SKM-1 (cell line): ENCODE measurements around the gene EPB41L2.

Experiments used
- DNase-seq: peaks from one replicate; lab custom pipeline; 2025; ENCODE audit not compliant: unreplicated experiment; lab: John Stamatoyannopoulos, UW

The EPB41L2 gene

DNA sequence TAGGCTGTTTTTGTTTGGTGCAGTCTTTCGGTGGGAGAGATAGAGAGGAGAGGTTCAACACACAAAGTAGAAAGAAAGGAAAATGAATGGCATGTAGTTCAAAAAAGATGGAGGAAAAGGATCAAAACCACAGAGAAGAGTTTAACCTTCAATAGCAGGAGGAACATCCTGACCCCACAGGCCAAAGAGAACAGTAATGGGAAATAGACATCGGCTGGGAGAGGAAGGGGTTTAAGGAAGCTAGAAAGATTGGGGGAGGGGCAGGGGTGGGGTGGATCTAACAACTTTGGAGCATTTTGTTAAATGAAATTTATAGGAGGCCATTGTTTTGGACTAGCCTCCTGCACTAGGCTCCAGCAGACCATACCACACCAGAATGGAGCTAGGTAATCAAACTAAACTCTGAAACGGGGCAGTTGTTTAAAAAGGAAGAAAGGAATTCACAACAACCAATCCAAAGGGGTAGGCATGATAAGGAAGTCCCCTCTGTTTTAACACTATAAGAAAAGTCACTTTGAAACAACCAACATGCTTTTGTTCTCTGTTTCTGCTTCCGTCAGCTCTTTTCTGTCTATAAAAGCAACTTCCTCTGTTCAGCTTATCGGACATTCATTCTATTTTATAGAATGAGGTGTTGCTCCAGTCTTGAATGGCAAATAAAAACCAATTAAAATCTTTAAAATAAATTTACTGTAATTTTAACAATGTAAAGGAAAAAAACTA lies 82.6 kb downstream of the EPB41L2 start:
- no peak for DNase-seq

DNA sequence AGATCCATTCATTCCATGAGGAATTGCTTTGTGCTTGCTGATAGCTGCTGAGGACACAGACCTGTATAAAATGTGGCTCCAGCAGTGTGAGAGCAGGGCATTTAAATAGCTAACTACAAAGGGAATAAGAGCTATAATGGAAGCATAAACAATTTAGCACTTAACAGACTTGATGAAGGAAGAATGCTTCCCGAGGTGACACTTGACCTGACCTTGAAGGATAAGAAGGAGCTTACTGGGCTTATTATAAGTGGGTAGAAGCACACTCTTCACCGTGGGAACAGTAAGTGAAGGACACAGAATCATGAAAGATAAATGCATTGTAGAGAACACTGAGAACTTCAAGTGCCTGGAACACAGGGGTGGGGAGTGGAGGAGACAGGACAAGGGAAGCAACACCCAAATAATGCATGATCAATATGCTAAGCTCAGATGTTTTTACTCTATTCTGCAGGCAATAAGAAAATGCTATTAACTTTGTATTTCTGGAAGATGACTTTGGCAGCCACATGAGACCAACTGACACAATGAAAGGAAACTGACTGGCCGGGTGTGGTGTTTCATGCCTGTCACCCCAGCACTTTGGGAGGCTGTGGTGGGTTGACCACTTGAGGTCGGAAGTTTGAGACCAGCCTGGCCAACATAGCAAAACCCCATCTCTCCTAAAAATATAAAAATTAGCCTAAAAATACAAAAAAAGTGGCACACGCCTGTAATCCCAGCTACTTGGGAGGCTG lies 84.2 kb downstream of the EPB41L2 start:
- DNase-seq: no peak

DNA sequence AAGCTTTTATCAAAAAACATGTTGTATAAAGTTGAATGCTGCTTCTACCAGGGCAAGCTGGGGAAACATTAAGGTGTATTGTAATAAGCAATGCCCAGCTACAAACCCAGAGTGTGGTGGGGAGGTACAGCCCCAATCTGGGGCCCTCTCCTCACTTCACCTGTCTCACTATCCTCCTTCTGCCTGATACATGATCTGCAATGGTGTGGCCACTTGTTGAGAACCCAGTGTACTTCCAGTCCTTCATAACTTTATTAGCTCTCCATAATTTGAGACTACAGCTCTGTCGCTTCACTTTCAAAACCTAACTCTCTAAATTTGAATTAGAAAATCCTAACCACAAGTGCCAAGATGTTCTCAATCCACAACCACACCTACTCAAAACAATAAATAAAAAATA lies 84.9 kb downstream of the EPB41L2 start:
- no peak for DNase-seq

DNA sequence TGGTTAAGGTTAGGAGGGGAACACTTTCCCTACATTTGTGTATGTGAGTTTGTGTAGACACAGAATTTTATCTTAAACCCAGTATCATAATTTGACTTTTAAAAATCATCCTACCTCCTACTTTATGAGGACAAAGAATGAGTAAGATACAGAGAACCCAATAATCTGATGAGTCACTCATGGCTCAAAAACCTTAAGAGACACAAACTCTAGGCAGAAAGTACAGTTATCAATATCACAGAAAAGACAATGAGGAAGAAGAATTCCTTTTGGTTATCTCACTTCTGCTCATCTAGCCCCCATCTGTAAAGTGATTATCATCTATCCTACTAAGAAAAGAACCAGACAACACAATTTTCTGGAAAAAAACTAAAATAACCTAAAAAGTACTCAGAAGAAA lies 87.7 kb downstream of the EPB41L2 start:
- DNase-seq: no peak

DNA sequence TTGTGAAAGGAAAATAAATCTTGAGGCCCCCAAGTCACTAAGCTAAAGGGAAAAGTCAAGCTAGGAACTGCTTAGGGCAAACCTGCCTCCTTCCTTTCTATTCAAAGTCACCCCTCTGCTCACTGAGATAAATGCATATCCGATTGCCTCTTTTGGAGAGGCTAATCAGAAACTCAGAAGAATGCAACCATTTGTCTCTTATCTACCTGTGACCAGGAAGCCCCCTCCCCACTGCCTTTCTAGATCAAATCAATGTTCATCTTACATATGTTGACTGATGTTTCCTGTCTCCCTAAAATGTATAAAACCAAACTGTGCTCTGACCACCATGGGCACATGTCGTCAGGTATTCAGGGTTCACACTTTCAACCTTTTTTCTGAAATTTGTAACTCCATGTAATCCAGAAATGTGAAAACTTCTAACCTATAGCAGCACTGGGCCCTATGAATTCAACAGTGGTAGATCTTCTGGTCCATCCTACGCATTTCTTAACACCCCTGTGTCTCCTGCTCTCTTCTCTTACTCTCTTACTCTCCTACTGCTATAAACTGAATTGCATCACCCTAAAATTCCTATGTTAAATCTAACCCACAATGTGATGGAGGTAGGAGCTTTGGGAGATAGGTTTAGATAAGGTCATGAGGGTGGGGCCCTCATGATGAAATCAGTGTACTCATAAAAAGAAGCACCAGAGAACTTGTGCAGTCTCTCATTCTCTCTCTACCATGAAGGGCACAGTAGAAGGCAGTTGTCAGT lies 89.3 kb downstream of the EPB41L2 start:
- no peak for DNase-seq

DNA sequence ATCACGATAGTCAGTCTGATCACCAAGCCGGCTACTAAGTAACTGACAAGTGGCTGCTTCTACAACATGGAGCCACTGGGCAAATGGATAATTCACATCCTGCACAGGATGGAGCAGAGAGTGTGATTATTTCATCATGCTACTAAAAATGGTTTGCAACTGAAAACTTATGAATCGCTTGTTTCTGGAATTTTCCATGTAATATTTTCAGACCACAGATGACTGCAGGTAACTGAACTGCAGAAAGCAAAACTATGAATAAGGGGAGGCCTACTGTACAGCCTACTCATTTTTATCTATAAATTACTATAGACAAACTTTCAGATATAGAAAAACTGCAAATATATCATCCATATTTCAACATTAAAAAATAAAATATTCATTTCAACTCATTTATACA lies 91.5 kb downstream of the EPB41L2 start:
- no peak for DNase-seq

DNA sequence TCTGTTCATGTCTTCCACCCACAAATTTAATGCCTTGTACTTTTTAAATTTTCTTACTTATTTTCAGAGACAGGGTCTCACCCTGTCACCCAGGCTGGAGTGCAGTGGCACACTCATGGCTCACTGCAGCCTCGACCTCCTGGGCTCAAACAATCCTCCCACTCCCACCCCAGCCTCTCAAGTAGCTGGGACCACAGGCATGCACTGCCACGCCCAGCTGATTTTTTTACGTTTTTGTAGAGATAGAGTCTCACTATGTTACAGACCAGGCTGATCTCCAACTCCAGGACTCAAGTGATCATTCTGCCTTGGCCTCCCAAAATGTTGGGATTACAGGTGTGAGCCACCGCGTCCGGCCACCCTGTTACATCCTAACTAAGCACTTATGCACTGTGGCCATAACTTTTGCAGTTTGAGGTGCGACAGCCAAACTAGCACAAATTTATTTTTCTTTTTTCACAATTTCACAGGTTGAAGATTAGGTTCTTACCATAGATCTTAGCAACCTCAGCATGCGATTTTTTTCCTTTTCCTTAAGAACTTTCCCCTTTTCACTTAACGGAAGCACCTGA lies 92.1 kb downstream of the EPB41L2 start:
- DNase-seq: no peak

DNA sequence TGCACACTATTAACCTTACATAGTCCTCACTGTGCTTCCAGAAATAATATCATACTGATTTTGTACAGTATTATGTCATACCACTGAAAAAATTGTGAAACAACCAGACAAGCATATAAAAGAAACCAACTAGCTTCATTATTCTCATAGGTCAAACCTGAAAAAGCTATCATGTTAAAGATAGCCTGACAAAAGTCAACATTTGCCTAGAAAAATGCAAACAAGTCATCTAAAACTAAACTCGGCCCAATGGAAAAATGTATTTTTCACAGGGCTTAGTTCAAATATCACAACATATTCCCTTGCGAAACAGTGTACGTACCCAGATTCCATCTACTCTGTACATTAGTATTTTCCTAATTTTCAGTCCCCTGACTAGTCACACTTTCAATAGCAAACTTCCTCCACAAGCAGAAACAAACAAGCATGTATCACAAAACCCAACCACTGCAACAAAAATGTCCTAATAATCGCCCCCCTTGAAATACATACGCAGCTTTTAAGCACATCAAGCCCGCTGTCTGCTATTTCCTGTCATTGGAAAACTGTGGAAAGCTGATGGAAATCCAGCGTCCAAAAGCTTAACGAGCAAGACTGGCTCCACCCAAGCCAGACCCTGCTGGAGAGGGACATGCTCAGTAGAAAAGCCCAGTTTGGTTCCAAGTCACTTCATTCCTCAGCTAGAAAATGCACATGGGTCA lies 93.1 kb downstream of the EPB41L2 start:
- no peak for DNase-seq

DNA sequence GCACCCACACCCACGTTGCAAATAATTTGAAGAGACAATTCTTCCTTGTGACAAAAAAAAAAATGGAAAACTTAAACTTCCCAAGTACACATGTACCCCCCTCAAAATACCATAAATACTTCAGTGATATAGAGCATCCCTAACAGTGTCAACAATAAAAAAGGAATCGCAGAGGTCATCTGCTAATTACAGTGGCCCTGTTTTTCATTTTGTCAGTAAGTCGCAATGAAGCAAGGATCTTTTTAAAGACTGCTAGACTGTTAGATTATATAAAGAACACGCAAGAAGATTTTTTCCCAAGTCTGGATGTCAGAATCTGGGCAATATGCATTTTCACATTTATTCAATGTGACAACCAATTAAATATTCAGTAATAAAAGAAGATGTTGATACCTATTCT lies 93.9 kb downstream of the EPB41L2 start:
- no peak for DNase-seq

DNA sequence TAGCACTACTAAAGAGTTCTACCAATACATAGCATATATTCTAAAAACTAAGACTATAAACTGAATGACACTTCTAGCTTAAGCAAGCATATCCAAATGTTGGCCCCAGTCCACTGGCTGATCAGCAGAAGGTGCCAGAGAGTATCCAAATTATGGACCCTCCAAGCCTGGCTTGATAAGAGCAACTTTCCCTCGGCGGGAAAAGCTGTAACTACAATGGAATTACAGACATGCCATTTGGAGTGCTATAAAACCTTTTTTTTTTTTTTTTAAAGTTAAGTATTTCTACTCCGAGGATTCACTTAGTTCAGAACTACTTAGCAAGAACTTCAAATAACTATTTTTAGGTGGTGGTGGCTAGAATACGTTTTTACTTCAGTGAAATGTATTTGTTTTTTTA lies 94.6 kb downstream of the EPB41L2 start:
- no peak for DNase-seq

DNA sequence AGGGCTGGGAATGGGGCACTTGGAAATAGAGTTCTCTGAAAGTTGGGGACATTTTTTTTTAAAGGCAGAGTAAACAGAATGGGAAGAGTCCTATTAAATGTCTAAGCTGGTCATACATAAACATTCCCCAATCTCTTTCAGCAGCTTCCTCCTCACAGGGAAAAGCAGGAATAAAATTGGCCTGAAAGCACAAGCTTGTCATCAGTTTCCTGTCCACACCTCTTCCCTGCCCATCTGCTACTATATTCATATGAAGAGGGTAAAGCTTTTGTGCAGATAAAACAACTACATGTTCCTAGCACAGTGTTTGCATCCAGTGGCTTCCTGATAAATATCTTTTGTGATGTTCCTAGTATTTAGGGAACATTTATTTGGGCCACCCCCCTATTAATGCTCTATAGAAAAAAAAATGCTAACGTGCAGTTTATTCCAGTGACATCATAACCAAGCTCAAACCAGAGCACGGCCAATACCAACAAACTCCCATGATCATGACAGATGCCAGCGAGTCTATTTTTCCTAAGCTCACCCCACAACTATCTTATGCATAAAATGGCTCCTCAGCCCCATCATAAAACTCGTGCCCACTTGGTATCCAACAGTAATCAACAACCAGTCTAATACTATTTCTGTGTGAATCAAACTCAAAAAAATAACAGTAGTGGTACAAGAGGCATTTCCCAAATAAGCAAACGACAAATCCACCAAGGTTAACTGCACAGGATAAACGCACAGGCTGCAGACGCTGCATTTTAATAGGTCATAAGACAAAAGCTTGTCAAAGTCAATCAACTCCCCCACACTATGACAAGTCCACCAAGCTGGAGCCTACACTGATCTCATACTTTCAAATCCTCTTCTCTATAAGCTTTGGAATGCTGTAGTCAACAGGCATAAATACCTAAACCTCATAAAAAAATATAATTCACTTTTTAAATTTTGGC lies 95.3 kb downstream of the EPB41L2 start:
- no peak for DNase-seq

DNA sequence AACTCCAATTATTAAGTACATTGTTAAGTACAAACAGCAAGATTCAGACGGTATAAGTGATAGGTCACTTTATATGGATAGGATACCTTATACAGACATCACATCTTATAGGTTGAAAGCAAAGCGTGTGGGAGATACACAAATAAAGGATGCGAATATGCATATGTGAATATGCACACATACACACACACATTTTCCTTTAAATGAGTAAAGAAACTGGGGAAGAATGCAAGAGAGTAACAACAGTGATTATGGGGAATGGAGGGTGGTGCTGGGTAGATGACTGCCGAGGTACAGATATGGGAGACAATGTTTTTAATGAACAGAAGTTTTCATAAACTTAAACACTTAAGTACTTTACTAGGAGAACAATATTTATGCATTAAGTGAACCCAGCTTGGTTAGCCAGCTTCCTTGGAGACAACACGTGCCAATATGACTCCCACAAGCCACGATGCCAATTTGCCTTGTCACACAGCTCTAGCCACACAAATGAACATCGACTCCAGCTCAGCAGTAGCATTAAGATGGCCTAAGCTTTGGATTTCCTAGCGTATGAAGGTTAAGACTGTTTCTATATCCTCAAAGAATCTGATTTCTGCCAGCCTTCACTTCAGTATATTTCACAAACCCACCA lies 96.6 kb downstream of the EPB41L2 start:
- DNase-seq: no peak

DNA sequence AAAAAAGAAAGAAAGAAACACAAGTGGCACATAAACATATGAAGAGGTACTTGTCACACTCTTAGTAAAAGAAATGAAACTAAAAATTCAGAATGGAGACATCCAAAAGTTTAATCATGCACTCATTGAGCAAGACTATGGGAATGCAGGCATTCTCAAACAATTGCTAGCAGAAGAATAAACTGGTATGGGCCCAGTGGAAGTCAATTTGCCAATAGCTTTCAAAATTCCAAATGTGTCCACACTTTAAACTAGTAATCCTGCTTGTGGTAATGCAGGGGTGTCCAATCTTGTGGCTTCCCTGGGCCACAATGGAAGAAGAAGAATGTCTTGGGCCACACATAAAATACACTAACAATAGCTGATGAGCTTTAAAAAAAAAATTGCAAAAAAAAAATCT lies 97.4 kb downstream of the EPB41L2 start:
- DNase-seq: no peak

DNA sequence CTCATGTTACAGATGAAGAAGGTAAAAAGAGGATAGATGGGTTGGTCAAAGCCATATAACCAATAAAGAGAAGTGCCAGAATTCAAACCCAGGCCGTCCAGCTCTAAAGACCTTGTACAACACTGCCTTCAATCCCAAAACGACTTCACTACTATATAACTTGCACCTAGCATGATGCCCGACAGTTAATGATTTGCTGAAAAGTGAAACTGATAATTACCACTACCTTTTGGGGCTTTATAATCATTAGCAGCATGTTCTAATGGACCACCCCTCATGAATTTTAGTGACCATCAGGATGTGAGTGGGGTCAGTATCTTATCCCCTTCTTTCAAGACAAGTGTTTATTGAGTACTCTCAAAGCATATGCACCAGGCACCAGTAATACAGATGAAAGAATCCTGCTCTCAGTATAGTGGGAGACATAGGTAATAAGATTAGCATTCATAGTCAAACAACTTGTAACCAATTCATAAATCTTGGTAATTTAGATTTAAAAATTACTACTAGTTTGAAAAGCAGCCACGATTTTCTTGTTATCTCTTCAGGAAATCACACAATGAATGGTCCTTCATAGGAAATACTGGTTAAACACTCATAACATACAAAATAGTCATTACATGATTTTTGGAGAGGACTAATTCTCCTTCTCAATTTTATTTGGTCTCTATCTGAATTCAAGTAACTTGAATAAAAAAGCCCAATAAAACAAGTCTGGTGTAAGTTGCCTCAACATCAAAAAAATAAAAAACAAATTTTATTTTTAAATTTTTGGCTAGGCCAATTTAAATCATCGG lies 98.0 kb downstream of the EPB41L2 start:
- DNase-seq: no peak

DNA sequence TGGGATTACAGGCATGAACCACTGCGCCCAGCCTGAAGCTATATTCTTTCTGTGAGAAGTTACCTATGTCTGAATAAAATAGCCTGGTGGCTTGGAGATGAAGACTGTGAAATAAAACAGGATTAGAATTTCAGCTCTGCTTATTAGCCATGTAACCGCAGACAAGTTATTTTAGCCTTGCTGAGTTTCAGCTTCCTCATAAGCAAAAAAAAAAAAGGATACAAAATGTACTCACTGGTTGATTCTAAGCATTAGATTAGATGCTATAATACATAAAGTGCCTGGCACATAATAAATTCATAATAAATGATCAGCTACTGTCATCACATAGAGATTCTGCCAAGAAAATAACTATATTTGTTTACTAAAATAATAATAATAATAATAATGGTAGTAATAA lies 98.8 kb downstream of the EPB41L2 start:
- no peak for DNase-seq

DNA sequence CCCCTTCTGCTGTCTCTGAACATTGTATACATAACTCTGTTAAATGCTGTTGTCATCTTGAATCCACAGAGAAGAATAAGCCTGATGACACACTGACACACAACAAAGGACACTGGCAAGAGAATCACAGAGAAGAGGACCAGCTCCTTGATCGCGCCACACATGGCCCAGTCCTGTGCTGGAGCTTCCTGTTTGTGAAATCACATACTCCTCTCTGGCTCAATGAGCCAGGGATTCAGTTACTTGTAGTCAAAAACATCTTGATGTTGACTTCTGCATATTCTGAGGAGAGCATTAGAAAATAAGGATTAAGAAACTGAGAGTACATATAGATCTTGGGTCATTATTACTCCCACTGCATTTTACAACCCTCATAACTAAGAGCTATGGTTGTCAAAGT lies 100.1 kb downstream of the EPB41L2 start:
- DNase-seq: no peak

DNA sequence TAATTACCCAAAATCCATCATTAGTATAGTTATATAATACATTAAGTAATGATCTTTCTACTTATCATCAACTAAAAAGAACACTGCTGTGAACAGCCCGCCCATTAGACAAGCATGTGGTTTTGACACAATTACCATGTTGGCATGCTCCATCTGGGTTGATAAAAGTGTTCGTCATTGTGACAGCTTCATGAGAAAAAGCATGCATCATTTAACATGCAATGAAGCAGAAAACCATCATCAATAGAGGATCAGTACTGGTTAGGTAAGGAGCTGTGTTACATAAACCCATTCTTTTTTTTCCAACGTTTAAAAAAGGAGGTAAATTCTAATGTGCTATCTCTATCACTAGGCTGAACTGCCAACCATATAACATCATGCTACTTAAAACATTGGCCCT lies 101.9 kb downstream of the EPB41L2 start:
- DNase-seq: no peak

DNA sequence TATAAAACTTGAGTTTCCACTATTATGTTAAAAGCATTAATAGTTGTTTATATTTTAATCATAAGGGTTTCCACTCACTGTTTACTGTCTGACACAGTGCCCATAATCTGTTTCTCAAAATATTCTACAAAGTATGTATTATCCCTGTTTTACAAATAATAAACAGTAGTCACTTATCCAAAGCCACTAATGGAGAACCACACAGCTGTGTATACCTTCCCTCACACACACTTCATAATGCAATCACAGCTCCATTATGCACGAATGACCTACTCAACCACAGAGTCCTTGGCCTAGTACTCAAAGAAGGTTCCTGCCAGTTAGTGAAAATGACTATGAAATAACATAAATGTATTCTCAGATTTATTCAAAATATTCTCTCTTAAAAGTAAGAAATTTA lies 103.1 kb downstream of the EPB41L2 start:
- DNase-seq: no peak

DNA sequence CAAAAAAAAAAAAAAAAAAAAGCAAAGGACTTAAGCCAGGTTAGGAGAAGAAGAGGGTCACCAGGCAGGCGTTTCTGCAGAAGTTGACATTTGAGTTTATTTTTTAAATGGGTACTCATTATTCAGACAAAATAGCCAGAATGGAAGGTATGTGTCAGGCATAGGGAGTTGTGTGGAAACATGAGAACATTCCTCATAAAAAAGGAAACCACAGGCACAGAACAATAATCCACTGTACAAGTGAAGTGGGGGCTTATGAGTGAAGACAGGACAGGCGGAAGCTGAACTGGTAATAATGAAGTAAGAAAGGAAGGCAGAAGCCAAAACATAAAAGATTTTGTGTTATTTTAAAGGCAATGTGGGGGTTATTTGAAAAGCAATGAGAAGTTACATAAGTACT lies 104.6 kb downstream of the EPB41L2 start:
- DNase-seq: no peak
